GM18502 (cell line): ENCODE results near the gene MPHOSPH8.
"Not testable (repeated sequence)": the region's sequence is repeated elsewhere in the genome, so short reads cannot be mapped to it uniquely, and the experiment has no call there.

Source experiments
- ATAC-seq: cut with Tn5 transposase; IDR thresholded peaks from one replicate; pipeline ENCODE4 v1.9.1; 2021; ENCODE audit warnings: mild to moderate bottlenecking; ENCODE audit not compliant: unreplicated experiment, poor library complexity

Gene MPHOSPH8

DNA sequence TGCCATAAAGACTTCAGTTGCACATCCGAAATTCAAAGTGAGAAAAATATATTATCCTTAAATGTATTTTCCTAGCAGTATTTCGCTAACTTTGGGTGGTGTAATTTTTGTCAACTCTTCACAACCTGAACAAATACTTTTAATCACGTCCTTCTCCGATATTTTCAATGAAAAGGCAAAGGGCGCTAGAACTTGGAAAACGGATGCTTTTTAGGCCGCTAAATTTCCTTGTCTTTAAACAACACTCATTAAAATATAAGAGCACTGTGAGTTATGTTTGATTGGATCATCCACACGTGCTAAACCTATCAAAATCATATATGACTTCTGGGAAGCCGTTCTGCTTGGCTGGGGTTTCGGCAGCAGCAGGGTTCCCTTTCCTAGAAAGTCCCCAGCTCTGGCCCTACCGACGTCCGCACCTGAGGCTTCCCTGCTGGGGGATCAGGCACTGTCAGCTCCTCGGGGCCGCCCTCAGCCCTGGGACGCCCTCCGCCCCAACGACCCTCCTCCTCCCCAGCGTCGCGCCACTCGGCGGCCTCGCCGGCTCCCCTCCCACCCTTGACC is 462 bp upstream of the MPHOSPH8 start:
- no peak for ATAC-seq

GRCh38 chr13:19634256-19634740 is 839 bp downstream of the MPHOSPH8 start:
- peak; percentile 4 for ATAC-seq

DNA sequence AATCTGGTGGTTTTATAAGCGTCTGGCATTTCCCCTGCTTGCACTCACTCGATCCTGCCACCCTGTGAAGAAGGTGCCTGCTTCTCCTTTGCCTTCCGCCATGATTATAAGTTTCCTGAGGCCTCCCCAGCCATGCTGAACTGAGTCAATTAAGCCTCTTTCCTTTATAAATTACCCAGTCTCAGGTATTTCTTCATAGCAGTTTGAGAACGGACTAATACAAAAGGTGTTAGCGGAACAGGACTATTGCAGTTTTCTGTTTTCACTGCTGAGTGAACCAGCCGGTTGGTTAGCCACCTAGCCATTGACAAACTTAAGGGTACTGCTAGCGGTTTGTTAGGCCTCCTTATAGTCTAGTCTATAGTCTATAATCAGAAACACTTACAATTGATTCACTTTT is 2.5 kb downstream of the MPHOSPH8 start:
- ATAC-seq = not testable (repeated sequence)

DNA sequence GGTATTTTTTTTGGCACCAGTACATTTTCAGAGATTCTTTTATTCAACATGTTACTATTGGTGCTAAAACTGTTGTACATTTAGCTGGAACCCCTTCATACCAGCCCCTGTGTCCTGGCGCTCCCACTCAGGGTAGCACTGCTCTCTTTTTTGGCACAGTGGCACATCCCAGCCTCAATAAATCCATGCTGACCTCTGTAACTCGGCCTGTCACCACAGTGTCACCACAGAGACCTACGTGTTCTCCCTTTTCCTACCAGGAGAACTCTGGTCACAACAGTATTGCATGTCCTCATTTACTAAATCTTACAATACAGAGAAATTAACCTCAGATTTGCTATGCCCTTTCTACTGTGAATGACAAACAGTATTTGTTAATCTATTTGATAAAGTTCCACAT is 10.2 kb downstream of the MPHOSPH8 start:
- no peak for ATAC-seq

DNA sequence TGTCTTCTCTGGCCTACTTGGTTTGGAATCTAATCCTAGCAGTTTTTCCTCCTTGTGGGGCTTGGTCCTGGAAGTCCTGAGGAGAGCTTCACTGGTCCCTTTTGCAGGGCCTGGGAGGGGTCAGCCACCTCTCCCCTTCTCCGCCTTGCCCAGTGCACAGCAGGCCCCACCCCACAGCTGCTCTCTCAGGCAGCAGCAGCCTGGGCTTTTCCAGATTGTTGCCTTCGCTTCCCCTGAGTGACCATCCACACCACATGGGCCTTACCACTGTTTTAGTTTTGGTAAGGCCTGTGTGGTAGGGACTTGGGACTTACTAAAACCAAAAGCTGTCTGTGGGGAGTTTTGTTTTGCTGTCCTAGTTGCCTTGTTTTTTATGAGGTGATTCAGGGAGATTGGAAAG is 11.5 kb downstream of the MPHOSPH8 start:
- no peak for ATAC-seq

DNA sequence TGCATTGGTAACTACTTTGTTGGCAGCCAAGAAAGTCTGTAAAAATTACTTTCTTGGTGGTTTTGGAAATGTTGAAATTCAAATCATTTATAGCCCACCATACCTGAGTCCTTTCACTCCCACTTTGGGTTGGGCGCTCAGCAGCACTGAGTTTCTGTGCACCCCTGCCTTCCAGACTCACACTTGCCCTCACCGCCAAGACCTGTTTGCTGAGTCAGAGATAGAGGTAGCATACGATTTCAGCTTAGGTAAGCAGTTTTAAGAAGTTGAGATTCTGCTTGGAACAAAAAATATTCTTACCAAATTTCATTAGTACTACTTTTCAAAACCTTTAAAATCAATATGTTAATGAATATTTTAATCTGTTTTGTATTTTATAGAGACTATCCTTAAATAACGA is 12.6 kb downstream of the MPHOSPH8 start:
- ATAC-seq = no peak

DNA sequence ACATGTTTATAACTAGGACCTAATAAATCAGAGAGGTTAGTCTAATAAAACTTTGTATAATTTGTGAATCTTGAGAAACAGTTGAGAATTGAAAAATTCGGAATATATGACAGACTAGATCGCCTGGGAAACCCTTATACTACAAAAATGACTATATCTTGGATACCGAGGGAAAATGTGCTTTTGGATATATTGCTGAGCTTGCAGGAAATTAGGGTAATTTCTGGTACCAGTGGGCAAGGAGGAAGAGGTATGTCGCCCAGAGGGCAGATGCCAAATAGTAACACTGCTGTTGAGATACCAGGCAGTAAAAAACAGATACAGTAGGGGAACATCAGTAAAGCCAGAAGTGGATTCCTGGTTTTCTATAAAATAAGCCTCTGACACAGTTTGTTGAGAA is 17.3 kb downstream of the MPHOSPH8 start:
- no peak for ATAC-seq

DNA sequence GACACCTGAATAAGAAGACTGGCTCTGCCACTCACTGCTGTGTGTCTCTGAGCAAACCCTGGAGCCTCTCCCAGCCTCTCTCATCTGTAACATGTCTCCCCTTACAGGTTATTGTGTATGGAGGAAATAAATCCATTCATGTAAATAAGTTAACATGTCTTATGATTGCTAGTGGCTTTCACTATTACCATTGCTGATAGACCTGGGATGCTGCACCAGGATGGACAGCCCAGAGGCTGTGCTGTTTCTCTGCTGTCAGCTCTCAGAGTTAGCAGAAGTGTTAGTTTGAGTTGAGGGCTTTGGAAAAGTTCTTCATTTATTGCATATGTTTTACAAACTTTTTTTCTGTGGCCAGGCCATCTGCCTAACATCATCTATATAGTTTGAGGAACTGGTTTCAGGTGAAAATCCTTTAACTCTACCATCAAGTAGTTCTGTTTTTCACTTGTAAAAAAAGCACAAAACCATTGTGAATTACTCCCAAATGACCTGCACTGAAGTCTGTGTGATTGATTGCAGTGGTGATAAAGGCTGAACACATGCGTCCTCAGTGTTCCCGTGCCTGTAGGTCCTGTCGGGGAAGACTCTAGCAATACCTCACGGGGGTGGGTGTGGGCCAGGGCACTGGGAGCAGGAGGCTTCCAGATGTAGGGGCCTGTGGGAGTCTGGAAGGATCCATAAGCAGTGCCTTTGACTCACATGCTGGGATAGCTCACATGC is 24.6 kb downstream of the MPHOSPH8 start:
- no peak for ATAC-seq

- ATAC-seq = no peak
These were observed 25.4 kb downstream of the MPHOSPH8 start for GRCh38 chr13:19658831-19659230.

DNA sequence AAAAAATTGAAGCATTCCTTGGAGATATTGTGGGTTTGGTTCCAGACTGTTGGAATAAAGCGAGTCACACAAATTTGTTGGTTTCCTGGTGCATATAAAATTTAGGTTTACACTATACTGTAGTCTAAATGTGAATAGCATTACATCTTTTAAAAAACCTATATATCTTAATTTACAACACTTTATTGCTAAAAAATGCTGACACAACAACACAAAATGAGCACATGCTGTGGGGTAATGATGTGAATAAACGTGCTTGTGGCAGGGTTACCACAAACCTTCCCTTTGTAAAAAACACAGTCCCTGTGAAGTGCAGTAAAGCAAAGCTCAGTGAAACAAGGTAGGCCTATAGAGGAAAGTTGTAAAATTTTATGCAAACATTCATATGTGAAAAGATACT is 27.7 kb downstream of the MPHOSPH8 start:
- no peak for ATAC-seq

GRCh38 chr13:19661561-19661960 is 28.1 kb downstream of the MPHOSPH8 start:
- no peak for ATAC-seq

DNA sequence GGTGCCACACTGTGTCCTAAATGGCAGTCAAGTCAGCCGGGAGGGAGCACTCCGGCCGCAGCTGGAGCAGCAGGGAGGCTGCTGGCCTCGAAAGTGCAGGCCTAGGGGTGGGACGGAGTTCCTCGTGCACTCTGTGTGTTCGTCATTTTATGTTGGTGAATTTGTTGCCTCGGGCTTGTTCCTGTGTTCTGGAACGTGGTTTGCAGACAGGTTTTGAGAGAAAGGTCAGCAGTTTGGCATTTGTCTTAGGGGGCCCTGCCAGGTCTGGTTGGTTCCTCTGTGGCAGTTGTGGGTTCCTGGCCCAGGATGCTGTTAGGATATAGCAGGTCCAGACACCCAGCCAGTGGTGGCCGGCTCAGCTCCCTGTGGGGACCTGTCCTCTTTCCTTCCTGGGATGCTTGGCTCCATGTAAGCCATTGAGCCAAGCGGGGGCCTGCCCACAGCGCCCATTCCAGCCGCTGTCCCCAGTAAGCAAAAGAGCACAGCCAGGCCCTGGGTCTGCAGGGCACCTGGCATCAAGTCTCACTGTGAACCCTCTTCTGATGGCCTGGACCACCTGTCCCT is 30.0 kb downstream of the MPHOSPH8 start:
- ATAC-seq = no peak

GRCh38 chr13:19664481-19665230 is 31.2 kb downstream of the MPHOSPH8 start:
- no peak for ATAC-seq

GRCh38 chr13:19665427-19665859 is 32.0 kb downstream of the MPHOSPH8 start:
- ATAC-seq = no peak

GRCh38 chr13:19668778-19669177 is 35.3 kb downstream of the MPHOSPH8 start:
- no peak for ATAC-seq

GRCh38 chr13:19670147-19670546 is 36.7 kb downstream of the MPHOSPH8 start:
- ATAC-seq = no peak

DNA sequence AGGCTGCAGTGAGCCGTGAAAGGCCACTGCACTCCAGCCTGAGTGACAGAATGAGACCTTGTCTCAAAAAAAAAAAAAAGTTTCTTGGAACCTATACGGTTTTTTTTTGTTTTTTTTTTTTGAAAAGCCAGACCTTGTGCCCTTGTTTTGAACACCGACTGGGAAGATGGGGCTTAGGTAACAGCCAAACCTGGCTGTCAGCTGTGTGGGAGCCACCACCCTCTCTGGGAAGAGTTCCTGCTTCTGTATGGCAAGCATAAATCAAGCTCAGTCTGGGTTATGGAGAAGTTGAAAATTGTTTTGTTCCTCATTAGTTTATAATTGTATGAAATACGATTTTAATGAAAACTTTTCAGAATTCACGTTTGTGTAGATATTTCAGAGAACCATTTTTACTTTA is 39.5 kb downstream of the MPHOSPH8 start:
- no peak for ATAC-seq

- no peak for ATAC-seq
These were observed 40.3 kb downstream of the MPHOSPH8 start for GRCh38 chr13:19673473-19674430.

DNA sequence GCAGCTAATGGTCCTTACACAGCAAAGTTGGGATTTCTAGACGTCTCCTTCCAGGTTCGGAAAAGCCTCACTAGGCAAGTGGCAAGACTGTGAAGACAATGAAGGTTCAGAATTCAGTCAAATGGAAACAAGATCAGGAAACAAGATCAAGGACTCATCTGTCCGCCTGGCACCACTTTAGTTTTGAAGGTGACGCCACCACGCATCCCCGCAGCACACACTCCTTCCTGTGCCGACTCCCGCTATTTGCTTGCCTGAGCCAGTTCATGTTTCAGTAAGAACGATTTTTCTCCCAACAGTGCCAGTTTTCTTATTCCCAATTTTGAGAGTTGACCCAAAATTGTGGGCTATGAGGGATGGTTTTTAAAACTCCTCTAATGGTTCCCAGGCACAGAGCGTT is 41.4 kb downstream of the MPHOSPH8 start:
- ATAC-seq = no peak

- ATAC-seq = no peak
These were observed 42.7 kb downstream of the MPHOSPH8 start for GRCh38 chr13:19676168-19676567.
